H1 (cell line): ENCODE results near the gene IL1RAP. TPM values are rescaled to one million over a fixed set of nuclear protein-coding genes. Genes with fewer than 3 reads are reported as not detected.

Source experiments
- CTCF ChIA-PET: fragments of 300-600 bp; sonication (Branson Sonifier 250); formaldehyde crosslinking; loops from one replicate; lab custom pipeline; 2021; ENCODE audit not compliant: partially characterized antibody; lab: Charles Lee
- POLR2A ChIA-PET: fragments of 300-600 bp; sonication (Branson Sonifier 250); formaldehyde crosslinking; loops from one replicate; lab custom pipeline; 2021; ENCODE audit warnings: inconsistent platforms; ENCODE audit not compliant: partially characterized antibody; lab: Charles Lee
- DNase-seq, 2 experiments: peaks; one replicate each; pipeline versions ENCODE4 v3.0.0 to v3.0.0-alpha.2; 2010 to 2022; ENCODE audit warnings: low spot score in 2 of 2, low read depth in 1 of 2, mixed read lengths in 1 of 2
- FAIRE-seq: peaks from 2 replicates; lab custom pipeline; 2011; peaks lifted over from hg19 to GRCh38; lab: Jason Lieb, UNC
- H2AFZ ChIP-seq: 2 replicates; pipeline ENCODE4 v1.8.1; 2012; ENCODE audit warnings: low read length, inconsistent platforms
- H2AK5ac ChIP-seq: 2 replicates; pipeline ENCODE4 v1.6.1; 2013; ENCODE audit warnings: low read depth, low read length
- H2BK120ac ChIP-seq: replicated peaks from 2 replicates; pipeline ENCODE3; 2013; ENCODE audit warnings: low read depth, low read length, inconsistent platforms
- H2BK12ac ChIP-seq: 2 replicates; pipeline ENCODE4 v1.6.1; 2013; ENCODE audit warnings: low read depth, low read length
- H2BK15ac ChIP-seq: 2 replicates; pipeline ENCODE4 v1.6.1; 2013; ENCODE audit warnings: low read length
- H2BK20ac ChIP-seq: 2 replicates; pipeline ENCODE4 v1.6.1; 2013; ENCODE audit warnings: low read length
- H2BK5ac ChIP-seq: 2 replicates; pipeline ENCODE4 v1.6.1; 2013; ENCODE audit warnings: low read depth, low read length
- H3K14ac ChIP-seq: 2 replicates; pipeline ENCODE4 v1.6.1; 2013; ENCODE audit warnings: inconsistent platforms; ENCODE audit not compliant: insufficient read length
- H3K18ac ChIP-seq: 2 replicates; pipeline ENCODE4 v1.6.1; 2013; ENCODE audit warnings: low read length; ENCODE audit errors: extremely low read depth
- H3K23ac ChIP-seq: 2 replicates; pipeline ENCODE4 v1.6.1; 2013; ENCODE audit warnings: inconsistent platforms; ENCODE audit not compliant: insufficient read length
- H3K23me2 ChIP-seq: 2 replicates; pipeline ENCODE4 v1.6.1; 2013; ENCODE audit warnings: low read depth, low read length
- H3K27ac ChIP-seq: 2 replicates; pipeline ENCODE4 v1.6.1; 2011; ENCODE audit warnings: low read depth, low read length, inconsistent platforms
- H3K27me3 ChIP-seq, 4 experiments: replicated peaks in 1 of 4; 1 replicate in 1 of 4; 2 replicates in 3 of 4; pipeline versions ENCODE4 v1.6.1 to v1.8.1; 2011 to 2013; ENCODE audit warnings: low read length in 3 of 4, mild to moderate bottlenecking in 3 of 4, inconsistent platforms in 2 of 4, mixed read lengths in 2 of 4, moderate library complexity in 1 of 4; ENCODE audit not compliant: control insufficient read depth in 3 of 4, insufficient read depth in 3 of 4; ENCODE audit errors: extremely low read depth in 1 of 4
- H3K36me3 ChIP-seq, 4 experiments: 2 replicates each; pipeline versions ENCODE4 v1.6.1 to v1.8.1; 2011 to 2013; ENCODE audit warnings: mild to moderate bottlenecking in 4 of 4, low read length in 3 of 4, moderate library complexity in 2 of 4, control low read depth in 1 of 4, inconsistent platforms in 1 of 4; ENCODE audit not compliant: insufficient read depth in 4 of 4, control insufficient read depth in 2 of 4
- H3K4ac ChIP-seq: replicated peaks from 2 replicates; pipeline ENCODE3; 2013; ENCODE audit warnings: low read length, low read depth, mixed read lengths, inconsistent platforms; ENCODE audit not compliant: insufficient read length
- H3K4me1 ChIP-seq, 4 experiments: replicated peaks in 1 of 4; 1 replicate in 1 of 4; 2 replicates in 3 of 4; pipeline versions ENCODE4 v1.6.1 to v1.8.1; 2011 to 2013; ENCODE audit warnings: low read length in 3 of 4, inconsistent platforms in 2 of 4, mixed read lengths in 1 of 4; ENCODE audit not compliant: insufficient read depth in 4 of 4, control insufficient read depth in 3 of 4
- H3K4me2 ChIP-seq, 2 experiments: 2 replicates each; pipeline versions ENCODE4 v1.6.1 to v1.8.1; 2011 to 2013; ENCODE audit warnings: low read depth in 2 of 2, low read length in 2 of 2, control low read depth in 1 of 2, inconsistent platforms in 1 of 2, mild to moderate bottlenecking in 1 of 2; ENCODE audit not compliant: insufficient read depth in 1 of 2
- H3K4me3 ChIP-seq, 4 experiments: fragments of 200-600, 300-600 bp in 1 of 4; sonication (generic), shearing (Covaris generic), sonication (Bioruptor Twin) in 1 of 4; 2 replicates each; pipeline versions ENCODE4 v1.5.1 to v1.8.1; 2011 to 2016; ENCODE audit warnings: low read length in 4 of 4, low read depth in 3 of 4, control low read depth in 2 of 4, inconsistent platforms in 2 of 4, mild to moderate bottlenecking in 2 of 4, mixed read lengths in 1 of 4, moderate library complexity in 1 of 4; ENCODE audit not compliant: insufficient read depth in 2 of 4; ENCODE audit errors: extremely low read depth in 1 of 4
- H3K56ac ChIP-seq: replicated peaks from 2 replicates; pipeline ENCODE3; 2013; ENCODE audit warnings: low read depth, mild to moderate bottlenecking, mixed read lengths, low read length, inconsistent platforms; ENCODE audit not compliant: insufficient read length
- H3K79me1 ChIP-seq: 2 replicates; pipeline ENCODE4 v1.6.1; 2013; ENCODE audit warnings: low read depth, low read length, control low read depth
- H3K79me2 ChIP-seq, 2 experiments: 2 replicates each; pipeline versions ENCODE4 v1.6.1 to v1.8.1; 2012 to 2013; ENCODE audit warnings: low read length in 2 of 2, mild to moderate bottlenecking in 2 of 2, inconsistent platforms in 1 of 2; ENCODE audit not compliant: insufficient read depth in 2 of 2, control insufficient read depth in 1 of 2
- H3K9ac ChIP-seq, 4 experiments: replicated peaks in 1 of 4; 1 replicate in 1 of 4; 2 replicates in 3 of 4; pipeline versions ENCODE4 v1.6.1 to v1.8.1; 2011 to 2013; ENCODE audit warnings: low read depth in 3 of 4, low read length in 3 of 4, control low read depth in 2 of 4, mild to moderate bottlenecking in 2 of 4, moderate library complexity in 2 of 4, inconsistent platforms in 1 of 4; ENCODE audit errors: extremely low read depth in 1 of 4
- H3K9me3 ChIP-seq, 2 experiments: 2 replicates each; pipeline versions ENCODE4 v1.6.1 to v1.8.1; 2012 to 2013; ENCODE audit warnings: mild to moderate bottlenecking in 2 of 2, moderate library complexity in 2 of 2, control low read depth in 1 of 2, inconsistent platforms in 1 of 2, low read depth in 1 of 2, low read length in 1 of 2, mixed read lengths in 1 of 2; ENCODE audit not compliant: insufficient read depth in 2 of 2
- H4K20me1 ChIP-seq, 2 experiments: replicated peaks in 1 of 2; 2 replicates each; pipeline versions ENCODE3 to v1.8.1; 2011 to 2013; ENCODE audit warnings: inconsistent platforms in 2 of 2, low read length in 2 of 2, mild to moderate bottlenecking in 1 of 2; ENCODE audit not compliant: insufficient read depth in 2 of 2, control insufficient read depth in 1 of 2
- H4K5ac ChIP-seq: 2 replicates; pipeline ENCODE4 v1.6.1; 2013; ENCODE audit warnings: low read length, low read depth, mixed read lengths, inconsistent platforms; ENCODE audit not compliant: insufficient read length
- H4K8ac ChIP-seq: 2 replicates; pipeline ENCODE4 v1.8.0; 2013; ENCODE audit warnings: mild to moderate bottlenecking, moderate library complexity, low read length, inconsistent platforms; ENCODE audit not compliant: insufficient read depth; ENCODE audit errors: extremely low read depth
- H4K91ac ChIP-seq: replicated peaks from 2 replicates; pipeline ENCODE3; 2013; ENCODE audit warnings: low read length, mixed read lengths, inconsistent platforms; ENCODE audit not compliant: insufficient read length
- ASH2L ChIP-seq: fragments of 200-600, 300-600 bp; sonication (generic); IDR thresholded peaks from one replicate; pipeline ENCODE4 v1.7.1; 2017; ENCODE audit warnings: low read length
- CHD1 ChIP-seq: IDR thresholded peaks from 2 replicates; pipeline ENCODE4 v1.6.1; 2012; ENCODE audit warnings: low read depth, low read length, improper control_type of control experiment
- CHD2 ChIP-seq: IDR thresholded peaks from 2 replicates; pipeline ENCODE4 v1.6.1; 2012; ENCODE audit warnings: low read length, improper control_type of control experiment
- CTCF ChIP-seq, 3 experiments: IDR thresholded peaks; 1 replicate in 2 of 3; 2 replicates in 1 of 3; pipeline versions ENCODE4 v1.5.1 to v1.6.1; 2011; ENCODE audit warnings: low read length in 3 of 3, mild to moderate bottlenecking in 3 of 3, inconsistent platforms in 2 of 3, low read depth in 1 of 3, moderate library complexity in 1 of 3; ENCODE audit not compliant: insufficient read depth in 1 of 3; ENCODE audit errors: control extremely low read depth in 1 of 3
- JUN ChIP-seq: IDR thresholded peaks from 2 replicates; pipeline ENCODE4 v1.6.1; 2011; ENCODE audit warnings: low read depth, mild to moderate bottlenecking, improper control_type of control experiment, low read length
- KDM5A ChIP-seq: fragments of 200-600 bp; IDR thresholded peaks from 2 replicates; pipeline ENCODE4 v1.7.1; 2012; ENCODE audit warnings: mild to moderate bottlenecking, low read length, inconsistent platforms, mixed read lengths
- PHF8 ChIP-seq: fragments of 200-600 bp; sonication (generic); conservative IDR thresholded peaks from 2 replicates; pipeline ENCODE4 v1.7.1; 2012; ENCODE audit warnings: low read depth, mild to moderate bottlenecking, inconsistent platforms, low read length, moderate library complexity
- RNF2 ChIP-seq: fragments of 200-900, 300-1000 bp; sonication (generic); IDR thresholded peaks from 2 replicates; pipeline ENCODE4 v1.7.1; 2016; ENCODE audit warnings: borderline replicate concordance, low read depth, mild to moderate bottlenecking, antibody characterized with exemption, low read length; ENCODE audit not compliant: poor library complexity, severe bottlenecking; ENCODE audit errors: missing control alignments
- RXRA ChIP-seq: IDR thresholded peaks from 2 replicates; pipeline ENCODE4 v1.6.1; 2011; ENCODE audit warnings: low read depth, mild to moderate bottlenecking, low read length, moderate library complexity; ENCODE audit not compliant: insufficient read depth
- SIX5 ChIP-seq: IDR thresholded peaks from 2 replicates; pipeline ENCODE4 v1.6.1; 2011; ENCODE audit warnings: mild to moderate bottlenecking, low read depth, low read length
- SP1 ChIP-seq: IDR thresholded peaks from 2 replicates; pipeline ENCODE4 v1.6.1; 2011; ENCODE audit warnings: low read depth, low read length
- WGBS, 2 experiments: shearing (Covaris generic) in 1 of 2; methylation state at CpG; one replicate each; pipeline versions ENCODE4 v1.1.6 to v1.1.7; 2013 to 2015; ENCODE audit warnings: low lambda C conversion rate in 2 of 2, mixed read lengths in 2 of 2, inconsistent platforms in 1 of 2, low coverage in 1 of 2, missing lambda C conversion rate in 1 of 2; ENCODE audit not compliant: insufficient replicate concordance in 2 of 2, insufficient coverage in 1 of 2, insufficient read length in 1 of 2; ENCODE audit errors: extremely low coverage in 1 of 2, missing lambda C conversion rate in 1 of 2; 5-methylcytosine and 5-hydroxymethylcytosine counted together
- polyA plus RNA-seq, 7 experiments: library from polyadenylated mRNA; depleted of rRNA in 3 of 7; stranded (reverse) in 5 of 7; unstranded in 2 of 7; fragments of >200 nt in 5 of 7; fragments of 200-250 nt in 2 of 7; gene quantifications; 1 replicate in 5 of 7; 2 replicates in 1 of 7; 4 replicates in 1 of 7; pipeline versions ENCODE4 v1.2.1 to v1.2.3, GENCODE V29; 2011 to 2013; ENCODE audit warnings: missing spikeins in 2 of 7, mixed read lengths in 2 of 7
- total RNA-seq: library from RNA; stranded (reverse); fragmentation: NEBNext Ultra II Directional; extraction: Animal tissue kit (Norgen Biotek cat#: 25700); gene quantifications from 2 replicates; pipeline ENCODE4 v1.2.1, GENCODE V29; 2021

The IL1RAP gene
- total and polyA plus RNA-seq, 2 of the 8 experiments (the other 6 are each of a cell fraction or from before 2014, with no cell fraction given): 2.4 to 3.9 TPM

- Histone ChIP-seq H3K14ac (no peak overlapping the region), H3K9me3 (no peaks in the 10 kb centered on the region), H3K23me2 (no peaks in the 10 kb centered on the region), H3K23ac (no peak overlapping the region), H3K56ac (no peak overlapping the region), H2BK120ac (no peak overlapping the region), H3K4me2 (no peak overlapping the region), H3K79me1 (no peaks in the 10 kb centered on the region; the same call in 1 of the 2 replicates), H2BK12ac (no peak overlapping the region), H3K4me3 (no peak overlapping the region), H3K36me3 (no peaks in the 10 kb centered on the region), H2BK15ac (no peak overlapping the region), H4K91ac (no peak overlapping the region), H3K4ac (no peak overlapping the region), H2BK5ac (no peak overlapping the region), H4K8ac (no peak overlapping the region), H4K5ac (no peak overlapping the region), H2BK20ac (no peak overlapping the region), H3K4me1 (no peaks in the 10 kb centered on the region), H3K27me3 (no peaks in the 10 kb centered on the region), H3K79me2 (no peaks in the 10 kb centered on the region), H3K9ac (no peak overlapping the region), H3K27ac (no peak overlapping the region), H4K20me1 (no peaks in the 10 kb centered on the region), H3K18ac (no peak overlapping the region), H2AFZ (no peak overlapping the region), H2AK5ac (no peak overlapping the region)
- WGBS, 2 experiments: 94% methylated on average over 2 of the region's 2 CpGs; no CpG with 5 or more reads in 1 of the 2 experiments
- FAIRE-seq (no peak), DNase-seq (no peak)
- POLR2A ChIA-PET: interaction anchor here (0.8 kb wide), 1 partner anchor 27 kb away, joined by 5 read pairs; no protein-coding TSS in a partner anchor
- TF ChIP-seq ASH2L: no peak
- no peak for TF ChIP-seq RXRA
- no peak for TF ChIP-seq SP1
- no peak for TF ChIP-seq CHD1
- no peak for TF ChIP-seq PHF8
- no peak for TF ChIP-seq JUN
- no peak for TF ChIP-seq RNF2
- no peak for TF ChIP-seq SIX5
- no peak for TF ChIP-seq CTCF (IDR thresholded peaks at IDR 0.05; ENCODE audit: control extremely low read depth in 1 of 3, insufficient read depth in 1 of 3, low read depth in 1 of 3, low read length in 3 of 3)
- TF ChIP-seq KDM5A: no peak
- no peak for TF ChIP-seq CHD2
- CTCF ChIA-PET: interaction anchor here (0.8 to 1.1 kb wide), 2 partner anchors 11 to 21 kb away, joined by 3 to 4 read pairs; no protein-coding TSS in a partner anchor
Observed at GRCh38 chr3:190525634-190526033, 11.7 kb downstream of the IL1RAP start.
